Skeletal muscle satellite cell (primary cell): ENCODE results near the gene PHF11.

Source experiments
- H3K27me3 ChIP-seq: 2 replicates; pipeline ENCODE4 v1.7.0; 2013; ENCODE audit warnings: low read length; ENCODE audit not compliant: control insufficient read depth, insufficient read depth
- H3K36me3 ChIP-seq: 2 replicates; pipeline ENCODE4 v1.7.0; 2013; ENCODE audit warnings: mild to moderate bottlenecking, control low read depth, low read length; ENCODE audit not compliant: insufficient read depth
- H3K4me1 ChIP-seq: 2 replicates; pipeline ENCODE4 v1.7.0; 2013; ENCODE audit warnings: low read length; ENCODE audit not compliant: control insufficient read depth, insufficient read depth
- H3K4me2 ChIP-seq: 2 replicates; pipeline ENCODE4 v1.7.0; 2013; ENCODE audit warnings: mild to moderate bottlenecking, low read length
- H3K4me3 ChIP-seq: 2 replicates; pipeline ENCODE4 v1.7.0; 2013; ENCODE audit warnings: low read length
- H3K9ac ChIP-seq: 2 replicates; pipeline ENCODE4 v1.7.0; 2013; ENCODE audit warnings: mild to moderate bottlenecking, low read depth, low read length, moderate library complexity
- H3K9me3 ChIP-seq: replicated peaks from 2 replicates; pipeline ENCODE4 v1.7.0; 2013; ENCODE audit warnings: mild to moderate bottlenecking, control low read depth, low read length

Gene PHF11

GRCh38 chr13:49533011-49533410, 37.3 kb downstream of the PHF11 start:
- Histone ChIP-seq H3K36me3 (peaks cover 28% of the 10 kb centered on the region), H3K4me2 (no peak overlapping the region), H3K4me1 (no peaks in the 10 kb centered on the region), H3K4me3 (no peak overlapping the region), H3K27me3 (no peaks in the 10 kb centered on the region), H3K9me3 (no peaks in the 10 kb centered on the region), H3K9ac (no peak overlapping the region)

GRCh38 chr13:49533591-49534269, 38.0 kb downstream of the PHF11 start:
- H3K9ac ChIP-seq = no peak overlapping the region

GRCh38 chr13:49536144-49536873, 40.6 kb downstream of the PHF11 start:
- no peak overlapping the region for H3K4me2 ChIP-seq
- H3K27me3 ChIP-seq = no peaks in the 10 kb centered on the region
- no peak overlapping the region for H3K4me3 ChIP-seq
- H3K9ac ChIP-seq = no peak overlapping the region
- H3K36me3 ChIP-seq = peaks cover 42% of the 10 kb centered on the region
- H3K9me3 ChIP-seq = no peaks in the 10 kb centered on the region
- no peaks in the 10 kb centered on the region for H3K4me1 ChIP-seq

More at GRCh38 chr13:49533591-49534269, 38.0 kb downstream of the PHF11 start:
- H3K9me3 ChIP-seq = no peaks in the 10 kb centered on the region
- peaks cover 23% of the 10 kb centered on the region for H3K36me3 ChIP-seq
- H3K4me1 ChIP-seq = no peaks in the 10 kb centered on the region
- no peak overlapping the region for H3K4me3 ChIP-seq
- H3K4me2 ChIP-seq = no peak overlapping the region
- H3K27me3 ChIP-seq = no peaks in the 10 kb centered on the region

- H3K4me1 ChIP-seq = no peaks in the 10 kb centered on the region
- H3K27me3 ChIP-seq = no peaks in the 10 kb centered on the region
- no peak overlapping the region for H3K9ac ChIP-seq
- no peak overlapping the region for H3K4me3 ChIP-seq
- peaks cover 38% of the 10 kb centered on the region for H3K36me3 ChIP-seq
- H3K4me2 ChIP-seq = no peak overlapping the region
- H3K9me3 ChIP-seq = no peaks in the 10 kb centered on the region
These were observed 42.7 kb downstream of the PHF11 start for GRCh38 chr13:49538404-49538803.

GRCh38 chr13:49539313-49539712, 43.6 kb downstream of the PHF11 start:
- H3K4me1 ChIP-seq = no peaks in the 10 kb centered on the region
- H3K9ac ChIP-seq = no peak overlapping the region
- no peaks in the 10 kb centered on the region for H3K9me3 ChIP-seq
- no peak overlapping the region for H3K4me3 ChIP-seq
- no peaks in the 10 kb centered on the region for H3K27me3 ChIP-seq
- no peak overlapping the region for H3K4me2 ChIP-seq
- H3K36me3 ChIP-seq = peaks cover 35% of the 10 kb centered on the region

- Histone ChIP-seq H3K36me3 (peaks cover 38% of the 10 kb centered on the region), H3K9me3 (no peaks in the 10 kb centered on the region), H3K27me3 (no peaks in the 10 kb centered on the region)
These were observed 44.0 kb downstream of the PHF11 start for GRCh38 chr13:49539746-49540145.

GRCh38 chr13:49540552-49540951, 44.8 kb downstream of the PHF11 start:
- H3K4me1 ChIP-seq = no peaks in the 10 kb centered on the region
- H3K9ac ChIP-seq = no peak overlapping the region
- no peak overlapping the region for H3K4me2 ChIP-seq
- no peaks in the 10 kb centered on the region for H3K9me3 ChIP-seq
- peaks cover 44% of the 10 kb centered on the region for H3K36me3 ChIP-seq
- H3K27me3 ChIP-seq = no peaks in the 10 kb centered on the region
- no peak overlapping the region for H3K4me3 ChIP-seq

More at GRCh38 chr13:49539746-49540145, 44.0 kb downstream of the PHF11 start:
- Histone ChIP-seq H3K9ac (no peak overlapping the region), H3K4me1 (no peaks in the 10 kb centered on the region), H3K4me3 (no peak overlapping the region), H3K4me2 (no peak overlapping the region)

- no peaks in the 10 kb centered on the region for H3K9me3 ChIP-seq
- H3K36me3 ChIP-seq = peaks cover 50% of the 10 kb centered on the region
- H3K9ac ChIP-seq = no peak overlapping the region
- H3K4me2 ChIP-seq = no peak overlapping the region
- H3K4me3 ChIP-seq = no peak overlapping the region
- no peaks in the 10 kb centered on the region for H3K4me1 ChIP-seq
- no peaks in the 10 kb centered on the region for H3K27me3 ChIP-seq
These were observed 47.9 kb downstream of the PHF11 start for GRCh38 chr13:49543656-49544055.

- Histone ChIP-seq H3K4me2 (no peak overlapping the region), H3K4me3 (no peak overlapping the region), H3K4me1 (no peaks in the 10 kb centered on the region), H3K9me3 (no peaks in the 10 kb centered on the region), H3K27me3 (no peaks in the 10 kb centered on the region), H3K9ac (no peak overlapping the region), H3K36me3 (peaks cover 49% of the 10 kb centered on the region)
These were observed 49.9 kb downstream of the PHF11 start for GRCh38 chr13:49545661-49546060.

GRCh38 chr13:49546561-49546960, 50.8 kb downstream of the PHF11 start:
- Histone ChIP-seq H3K4me3 (no peak overlapping the region), H3K4me1 (no peaks in the 10 kb centered on the region), H3K27me3 (no peaks in the 10 kb centered on the region), H3K9me3 (no peaks in the 10 kb centered on the region), H3K9ac (no peak overlapping the region), H3K36me3 (peaks cover 44% of the 10 kb centered on the region), H3K4me2 (no peak overlapping the region)

GRCh38 chr13:49549289-49549688, 53.5 kb downstream of the PHF11 start:
- Histone ChIP-seq H3K36me3 (peaks cover 52% of the 10 kb centered on the region), H3K27me3 (no peaks in the 10 kb centered on the region), H3K9me3 (no peaks in the 10 kb centered on the region), H3K4me3 (no peak overlapping the region), H3K4me2 (no peak overlapping the region), H3K9ac (no peak overlapping the region), H3K4me1 (no peaks in the 10 kb centered on the region)
